Suprapubic skin (tissue), 4 donors: ENCODE measurements around the gene HHAT.

Source experiments
- CTCF ChIP-seq, 2 donors: fragments of 200-600 bp in 1 of 2; fragments of 450-650 bp in 1 of 2; sonication (generic) in 1 of 2; IDR thresholded peaks; one replicate each; pipeline ENCODE4 v1.5.1; 2016 to 2019; ENCODE audit warnings: antibody characterized with exemption in 2 of 2, mild to moderate bottlenecking in 1 of 2, moderate library complexity in 1 of 2
- EP300 ChIP-seq: sonication (generic); formaldehyde crosslinking; IDR thresholded peaks from one replicate; pipeline ENCODE4 v1.6.1; 2017; ENCODE audit warnings: antibody characterized with exemption
- POLR2A ChIP-seq, 2 donors: fragments of 450-650 bp; IDR thresholded peaks; one replicate each; pipeline ENCODE4 v1.6.1; 2017; ENCODE audit warnings: antibody characterized with exemption in 2 of 2, mild to moderate bottlenecking in 2 of 2, moderate library complexity in 2 of 2
- POLR2AphosphoS5 ChIP-seq, 3 donors: sonication (generic); formaldehyde crosslinking; IDR thresholded peaks; one replicate each; pipeline ENCODE4 v1.6.1; 2017; ENCODE audit warnings: antibody characterized with exemption in 3 of 3

- TF ChIP-seq POLR2A (IDR thresholded peaks at IDR 0.05) (no peak), CTCF (IDR thresholded peaks at IDR 0.05) (no peak), POLR2AphosphoS5 (IDR thresholded peaks at IDR 0.05) (no peak), EP300 (no peak)
Measured at GRCh38 chr1:210635108-210635507, 306.4 kb downstream of the HHAT start.
